Glutamatergic neuron (in vitro differentiated cells): ENCODE data around the gene UBE2B. TPM values are rescaled to one million over a fixed set of nuclear protein-coding genes. Genes with fewer than 3 reads are reported as not detected.

Source experiments
- DNase-seq: peaks from one replicate; pipeline ENCODE4 v3.0.0; 2022
- H3K27ac Mint-ChIP-seq: one replicate; pipeline ENCODE4 v1.8.0; 2020; ENCODE audit warnings: mild to moderate bottlenecking, mixed read lengths, inconsistent platforms; ENCODE audit not compliant: unreplicated experiment
- H3K27me3 Mint-ChIP-seq: one replicate; pipeline ENCODE4 v1.8.0; 2020; ENCODE audit warnings: mild to moderate bottlenecking, moderate library complexity, mixed read lengths, inconsistent platforms; ENCODE audit not compliant: unreplicated experiment
- H3K36me3 Mint-ChIP-seq: one replicate; pipeline ENCODE4 v1.8.0; 2020; ENCODE audit warnings: mild to moderate bottlenecking, mixed read lengths, inconsistent platforms; ENCODE audit not compliant: unreplicated experiment
- H3K4me1 Mint-ChIP-seq: one replicate; pipeline ENCODE4 v1.8.0; 2020; ENCODE audit warnings: mild to moderate bottlenecking, low read depth, mixed read lengths, inconsistent platforms; ENCODE audit not compliant: unreplicated experiment
- H3K4me3 Mint-ChIP-seq: one replicate; pipeline ENCODE4 v1.8.0; 2020; ENCODE audit warnings: mild to moderate bottlenecking, mixed read lengths, inconsistent platforms; ENCODE audit not compliant: unreplicated experiment
- H3K9me3 Mint-ChIP-seq: one replicate; pipeline ENCODE4 v1.8.0; 2020; ENCODE audit warnings: mild to moderate bottlenecking, moderate library complexity, mixed read lengths, inconsistent platforms; ENCODE audit not compliant: unreplicated experiment
- total RNA-seq: library from RNA; stranded (reverse); fragmentation: NEBNext Ultra II Directional; extraction: Animal tissue kit (Norgen Biotek cat#: 25700); gene quantifications from one replicate; pipeline ENCODE4 v1.2.1, GENCODE V29; 2021; ENCODE audit not compliant: unreplicated experiment
- TF ChIP-seq, protein P1 (sequence below): fragments of 200-600 bp; sonication (generic); IDR thresholded peaks from one replicate; pipeline ENCODE4 v1.5.0; 2021; ENCODE audit not compliant: partially characterized antibody, unreplicated experiment

Gene UBE2B
- total RNA-seq, 1 donor from 2014 or later = 67.3 TPM

DNA sequence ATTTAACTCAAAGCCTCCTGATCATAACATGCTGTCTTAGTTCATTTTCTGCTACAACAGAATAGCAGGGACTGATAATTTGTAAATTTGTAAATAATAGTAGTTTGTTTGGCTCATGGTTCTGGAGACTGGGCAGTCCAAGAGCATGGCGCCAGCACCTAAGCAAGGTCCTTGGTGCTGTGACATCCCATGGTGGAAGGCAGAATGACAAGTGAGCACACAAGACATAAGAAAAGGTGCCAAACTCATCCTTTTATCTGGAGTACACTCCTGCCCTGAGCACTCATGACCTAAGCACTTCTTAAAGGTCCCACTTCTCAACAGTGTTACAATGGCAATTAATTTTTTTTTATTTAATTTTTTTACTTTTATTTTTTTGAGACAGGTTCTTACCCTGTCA, 16.1 kb downstream of the UBE2B start:
- DNase-seq = no peak
- H3K27me3 Mint-ChIP-seq = no peaks in the 10 kb centered on the region
- TF ChIP-seq, protein P1, sequence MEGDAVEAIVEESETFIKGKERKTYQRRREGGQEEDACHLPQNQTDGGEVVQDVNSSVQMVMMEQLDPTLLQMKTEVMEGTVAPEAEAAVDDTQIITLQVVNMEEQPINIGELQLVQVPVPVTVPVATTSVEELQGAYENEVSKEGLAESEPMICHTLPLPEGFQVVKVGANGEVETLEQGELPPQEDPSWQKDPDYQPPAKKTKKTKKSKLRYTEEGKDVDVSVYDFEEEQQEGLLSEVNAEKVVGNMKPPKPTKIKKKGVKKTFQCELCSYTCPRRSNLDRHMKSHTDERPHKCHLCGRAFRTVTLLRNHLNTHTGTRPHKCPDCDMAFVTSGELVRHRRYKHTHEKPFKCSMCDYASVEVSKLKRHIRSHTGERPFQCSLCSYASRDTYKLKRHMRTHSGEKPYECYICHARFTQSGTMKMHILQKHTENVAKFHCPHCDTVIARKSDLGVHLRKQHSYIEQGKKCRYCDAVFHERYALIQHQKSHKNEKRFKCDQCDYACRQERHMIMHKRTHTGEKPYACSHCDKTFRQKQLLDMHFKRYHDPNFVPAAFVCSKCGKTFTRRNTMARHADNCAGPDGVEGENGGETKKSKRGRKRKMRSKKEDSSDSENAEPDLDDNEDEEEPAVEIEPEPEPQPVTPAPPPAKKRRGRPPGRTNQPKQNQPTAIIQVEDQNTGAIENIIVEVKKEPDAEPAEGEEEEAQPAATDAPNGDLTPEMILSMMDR = no peak
- H3K4me1 Mint-ChIP-seq = no peaks in the 10 kb centered on the region
- no peaks in the 10 kb centered on the region for H3K36me3 Mint-ChIP-seq
- no peak overlapping the region for H3K4me3 Mint-ChIP-seq
- no peak overlapping the region for H3K27ac Mint-ChIP-seq
- no peaks in the 10 kb centered on the region for H3K9me3 Mint-ChIP-seq

DNA sequence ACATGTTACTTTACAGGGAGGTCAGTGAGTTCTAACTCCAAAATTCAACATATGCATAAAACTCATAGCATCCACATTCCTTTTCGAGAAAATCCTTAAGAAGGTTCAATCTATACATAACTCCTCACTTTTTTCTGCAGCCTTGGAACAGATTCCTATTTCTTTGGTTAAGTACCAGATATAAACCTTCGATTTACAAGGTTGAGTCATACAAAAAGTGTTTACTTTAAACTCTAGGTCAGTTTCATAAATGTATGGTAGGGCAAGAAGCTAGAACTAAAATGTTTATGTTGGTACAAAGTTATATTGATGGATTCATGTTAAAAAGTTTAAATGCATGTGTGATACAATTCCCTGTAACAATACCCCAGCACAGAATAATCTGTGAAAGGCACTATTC, 20.9 kb downstream of the UBE2B start:
- H3K9me3 Mint-ChIP-seq = no peaks in the 10 kb centered on the region

DNA sequence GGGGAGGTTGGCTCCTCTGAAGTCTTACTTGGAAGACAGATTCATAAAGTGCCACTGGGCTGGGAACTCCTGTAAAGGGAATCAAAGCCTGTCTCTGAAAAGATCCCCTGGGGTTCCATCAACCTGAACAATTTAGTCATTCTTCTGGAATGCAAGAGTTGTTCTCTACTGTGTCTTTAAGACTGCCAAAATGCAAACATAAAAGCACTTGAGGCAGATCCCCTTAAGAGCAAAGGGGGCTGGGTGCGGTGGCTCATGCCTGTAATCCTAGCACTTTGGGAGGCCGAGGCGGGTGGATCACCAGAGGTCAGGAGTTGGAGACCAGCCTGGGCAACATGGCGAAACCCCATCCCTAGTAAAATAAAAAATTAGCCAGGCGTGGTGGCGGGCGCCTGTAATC, 23.6 kb downstream of the UBE2B start:
- no peak for DNase-seq
- Mint-ChIP-seq H3K27me3 (no peaks in the 10 kb centered on the region), H3K9me3 (no peaks in the 10 kb centered on the region), H3K27ac (no peak overlapping the region), H3K36me3 (no peaks in the 10 kb centered on the region), H3K4me3 (no peak overlapping the region), H3K4me1 (no peaks in the 10 kb centered on the region)
- TF ChIP-seq, protein P1 = no peak

More for the DNA sequence above, 20.9 kb downstream of the UBE2B start:
- no peaks in the 10 kb centered on the region for H3K27me3 Mint-ChIP-seq
- H3K36me3 Mint-ChIP-seq = no peaks in the 10 kb centered on the region
- no peak overlapping the region for H3K4me3 Mint-ChIP-seq
- H3K4me1 Mint-ChIP-seq = no peaks in the 10 kb centered on the region
- TF ChIP-seq, protein P1 = no peak
- no peak for DNase-seq
- H3K27ac Mint-ChIP-seq = no peak overlapping the region

DNA sequence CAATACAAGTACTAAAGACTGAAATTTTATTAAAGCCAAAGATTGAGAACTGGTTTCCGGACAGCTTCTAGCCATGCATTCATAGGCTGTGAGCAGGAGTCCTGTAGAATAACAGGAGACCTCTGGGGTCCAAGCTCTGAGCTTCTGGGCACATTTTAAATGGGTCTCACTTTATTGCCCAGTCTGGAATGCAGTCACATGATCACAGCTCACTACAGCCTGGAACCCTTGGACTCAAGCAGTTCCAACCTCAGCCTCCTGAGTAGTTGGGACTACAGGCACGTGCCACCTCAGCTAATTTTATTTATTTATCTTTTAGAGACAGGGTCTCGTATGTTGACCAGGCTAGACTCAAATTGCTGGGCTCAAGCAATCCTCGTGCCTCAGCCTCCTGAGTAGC, 24.9 kb downstream of the UBE2B start:
- Mint-ChIP-seq H3K9me3 (no peaks in the 10 kb centered on the region), H3K4me3 (no peak overlapping the region), H3K4me1 (no peaks in the 10 kb centered on the region), H3K27ac (no peak overlapping the region), H3K36me3 (no peaks in the 10 kb centered on the region), H3K27me3 (no peaks in the 10 kb centered on the region)
- TF ChIP-seq, protein P1 = no peak
- DNase-seq = no peak

DNA sequence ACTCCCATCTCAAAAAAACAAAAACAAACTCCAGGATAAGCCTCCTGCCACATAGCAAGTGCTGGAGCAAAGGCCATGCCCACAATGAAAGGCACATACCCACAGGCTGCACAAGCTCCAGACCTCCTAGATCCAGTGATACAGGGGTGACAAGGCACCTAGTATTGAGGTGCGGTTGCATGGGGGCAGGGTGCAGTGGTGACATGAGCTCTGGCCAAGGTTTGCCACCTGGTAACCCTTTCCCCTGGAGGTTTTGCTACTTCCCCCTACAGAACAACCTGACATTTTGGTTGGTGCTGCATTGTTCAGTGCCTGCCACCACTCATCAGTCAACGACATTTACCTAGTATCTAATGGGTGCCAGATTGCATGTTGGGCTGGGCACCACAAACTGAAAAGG, 25.8 kb downstream of the UBE2B start:
- Mint-ChIP-seq H3K36me3 (no peaks in the 10 kb centered on the region), H3K27me3 (no peaks in the 10 kb centered on the region), H3K4me3 (no peak overlapping the region), H3K9me3 (no peaks in the 10 kb centered on the region), H3K27ac (no peak overlapping the region), H3K4me1 (no peaks in the 10 kb centered on the region)
- TF ChIP-seq, protein P1 = no peak
- DNase-seq = no peak
